ENCODE measurements around the gene HEXB.
"Not testable (repeated sequence)": the region's sequence is repeated elsewhere in the genome, so short reads cannot be mapped to it uniquely, and the experiment has no call there.

HEXB gene

DNA sequence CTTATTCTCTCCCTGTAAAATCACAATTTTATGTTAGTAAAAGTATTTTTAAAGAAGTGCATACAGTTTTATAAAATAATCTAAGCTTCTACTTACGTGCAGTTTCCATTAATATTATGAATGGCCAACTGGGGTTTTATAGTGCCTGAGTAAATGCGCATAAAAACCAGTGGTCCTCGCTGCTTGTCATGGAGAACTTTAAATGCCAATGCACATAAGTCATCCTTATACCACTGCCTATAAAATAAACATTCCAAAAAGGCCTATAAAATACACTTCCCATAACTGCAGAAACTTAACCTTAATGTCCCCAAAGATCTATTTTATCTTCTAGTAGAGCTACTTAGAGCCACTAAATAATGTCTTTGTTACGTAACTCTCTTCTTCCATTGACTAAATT lies 53.4 kb downstream of the HEXB start:
- DNase-seq (ENCODE audit: low spot score): no peak

DNA sequence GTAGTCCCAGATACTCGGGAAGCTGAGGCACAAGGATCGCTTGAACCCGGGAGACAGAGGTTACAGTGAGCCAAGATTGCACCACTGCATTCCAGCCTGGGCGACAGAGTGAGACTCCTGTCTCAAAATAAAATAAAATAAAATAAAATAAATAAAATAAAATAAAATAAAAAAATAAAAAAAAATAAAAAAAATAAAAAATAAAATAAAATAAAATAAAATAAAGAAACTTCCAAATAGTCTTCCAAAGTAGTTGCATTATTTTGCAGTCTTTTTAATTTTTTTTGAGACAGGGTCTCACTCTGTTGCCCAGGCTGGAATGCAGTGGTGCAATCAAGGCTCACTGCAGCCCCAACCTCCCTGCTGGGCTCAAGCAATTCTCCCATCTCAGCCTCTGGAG lies 63.7 kb downstream of the HEXB start:
- not testable (repeated sequence) for DNase-seq (ENCODE audit: low spot score)

DNA sequence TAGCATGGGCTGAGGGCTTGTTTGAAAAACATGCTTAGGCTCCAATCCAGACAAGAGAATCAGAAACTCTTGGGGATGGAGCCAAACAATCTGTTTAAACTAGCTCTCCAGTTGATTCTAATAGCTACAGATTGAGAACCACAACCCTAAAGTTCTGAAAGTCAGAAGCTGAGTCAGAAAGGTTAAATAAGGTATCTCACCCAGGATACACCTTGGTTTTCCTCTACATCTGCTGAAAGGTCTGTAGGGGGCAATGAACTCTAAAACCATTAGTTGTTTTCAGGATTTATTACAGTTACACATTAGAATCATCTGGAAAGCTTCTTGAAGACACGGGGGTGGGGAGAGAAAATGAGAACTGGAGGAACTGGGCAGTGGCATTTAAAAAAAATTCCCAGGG lies 76.2 kb downstream of the HEXB start:
- no peak for DNase-seq (ENCODE audit: low spot score)

DNA sequence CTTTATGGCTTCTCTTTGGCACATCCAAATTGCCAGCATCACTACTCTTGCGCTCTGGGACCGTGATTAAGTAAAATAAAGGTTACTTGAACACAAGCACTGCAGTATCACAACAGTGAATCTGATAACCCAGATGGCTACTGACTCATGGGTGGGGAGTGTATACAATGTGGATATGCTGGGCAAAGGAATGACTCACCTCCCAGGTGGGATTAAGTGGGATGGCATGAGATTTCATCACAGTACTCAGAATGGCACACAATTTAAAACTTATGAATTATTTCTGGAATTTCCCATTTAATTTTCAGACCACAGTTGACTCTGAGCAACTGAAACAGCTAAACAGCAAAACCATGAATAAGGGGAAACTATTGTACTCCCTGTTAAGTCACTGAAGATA lies 77.6 kb downstream of the HEXB start:
- DNase-seq (ENCODE audit: low spot score): no peak

DNA sequence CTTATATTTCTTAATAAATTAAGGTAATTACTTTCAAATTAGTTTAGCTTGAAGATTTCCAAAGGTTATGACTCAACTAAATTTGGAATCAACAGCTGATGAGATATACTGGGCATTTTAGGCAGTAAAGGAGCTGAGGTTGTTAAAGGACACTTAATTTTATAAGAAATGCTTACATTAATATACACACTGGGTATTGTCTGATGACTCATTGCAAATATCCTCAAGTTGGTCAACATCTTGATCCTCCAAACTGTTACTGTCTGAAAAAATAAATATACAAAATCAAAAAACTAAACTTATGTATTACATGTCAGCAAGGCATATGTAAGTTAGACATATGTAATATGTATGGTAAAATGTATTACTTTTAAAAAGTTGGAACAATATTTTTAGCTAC lies 78.5 kb downstream of the HEXB start:
- DNase-seq (ENCODE audit: low spot score): no peak

DNA sequence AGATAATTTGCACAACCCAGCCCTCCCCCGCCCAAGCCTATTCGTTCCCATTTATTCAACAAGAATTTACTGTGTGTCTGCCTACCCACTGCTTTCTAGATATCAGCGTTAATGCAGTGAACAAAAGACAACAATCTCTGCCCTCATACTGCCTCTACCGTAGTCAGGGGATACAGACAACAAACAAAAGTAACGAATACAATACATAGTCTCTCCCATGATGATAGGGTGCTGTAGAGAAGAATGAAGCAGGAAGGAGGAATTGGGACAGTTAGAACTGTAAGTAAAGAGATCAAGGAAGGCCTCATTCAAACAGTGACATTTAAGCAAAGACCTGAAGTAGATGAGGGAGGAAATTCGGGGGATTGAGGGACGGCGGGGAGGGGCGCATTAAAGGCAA lies 80.2 kb downstream of the HEXB start:
- DNase-seq (ENCODE audit: low spot score): no peak

DNA sequence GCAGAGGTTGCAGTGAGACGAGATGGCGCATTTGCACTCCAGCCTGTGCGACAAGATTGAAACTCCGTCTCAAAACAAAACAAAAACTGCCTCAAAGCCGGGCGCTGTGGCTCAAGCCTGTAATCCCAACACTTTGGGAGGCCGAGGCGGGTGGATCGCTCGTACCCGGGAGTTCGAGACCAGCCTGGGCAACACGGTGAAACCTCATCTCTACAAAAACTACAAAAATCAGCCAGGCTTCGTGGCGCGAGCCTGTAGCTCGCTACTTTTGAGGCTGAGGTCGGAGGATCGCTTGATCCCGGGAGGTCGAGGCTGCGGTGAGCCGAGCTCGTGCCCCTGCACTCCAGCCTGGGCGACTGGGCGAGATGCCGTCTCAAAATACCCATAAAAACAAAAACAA lies 80.9 kb downstream of the HEXB start:
- no peak for DNase-seq (ENCODE audit: low spot score)

DNA sequence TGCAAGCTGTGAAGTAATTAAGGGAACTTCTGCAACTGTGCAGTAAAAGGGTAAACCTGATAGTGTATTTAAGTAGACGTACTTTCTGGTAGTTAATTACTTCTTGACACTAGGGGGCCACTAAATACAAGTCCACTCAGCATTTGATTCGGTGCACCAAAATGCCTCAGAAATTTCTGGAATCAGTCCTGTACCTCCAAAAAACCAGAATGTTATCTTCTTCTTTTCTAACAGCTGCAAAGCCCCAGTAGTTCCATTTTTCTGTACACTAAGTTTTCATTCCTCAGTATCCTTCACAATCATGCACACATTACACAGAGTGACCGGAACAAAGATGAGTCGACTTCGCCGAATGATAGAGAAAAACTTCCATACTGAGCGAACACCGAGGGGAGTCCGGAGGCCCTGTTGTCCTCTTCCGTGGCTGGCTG lies 81.4 kb downstream of the HEXB start:
- DNase-seq (ENCODE audit: low spot score): peak; percentile 14

DNA sequence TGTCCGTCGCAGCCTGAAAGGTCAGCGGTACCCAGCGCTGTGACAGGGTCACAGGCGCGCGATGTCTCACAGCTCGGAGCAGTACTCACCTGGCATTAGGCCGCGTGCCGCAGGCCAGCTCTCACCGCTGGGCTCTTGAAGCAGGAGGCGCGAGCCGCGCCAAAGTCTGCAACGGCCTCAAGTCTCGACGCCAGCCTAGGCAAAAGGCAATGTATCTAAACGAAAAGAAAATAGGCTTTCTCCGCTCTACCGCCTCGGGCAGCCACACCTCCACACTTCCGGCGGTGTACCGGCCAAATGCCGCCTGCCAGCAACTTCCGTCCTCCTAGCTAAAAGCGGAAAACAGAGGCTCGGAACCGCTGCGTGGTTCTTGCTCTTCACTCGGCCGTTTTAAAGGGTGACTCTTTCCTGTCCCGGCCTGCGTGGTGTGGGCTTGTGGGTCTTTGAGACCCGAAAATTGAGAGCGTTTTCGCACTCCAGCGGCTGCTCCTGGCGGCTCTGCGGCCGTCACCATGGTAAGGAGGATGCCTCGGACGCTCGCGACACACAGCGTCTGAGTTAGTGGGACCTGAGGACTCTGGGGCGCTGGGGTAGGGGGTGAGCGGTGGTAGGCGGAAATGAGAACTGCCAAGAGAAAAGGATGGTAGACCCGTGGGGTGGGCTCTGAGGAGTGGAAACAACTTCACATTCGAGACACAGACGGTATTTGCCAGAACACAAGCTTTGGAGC lies 82.0 kb downstream of the HEXB start, which contains the start of the genes GFM2 and NSA2:
Gene GFM2 (minus strand): TSS at position 269 of the 730 bp plus-strand sequence. CDS start 3,375 bp downstream, outside the sequence.
Gene NSA2 (plus strand): TSS at position 401 of the 730 bp plus-strand sequence. CDS start 112 bp downstream, at position 513.
- peak; percentile 16 for DNase-seq (ENCODE audit: low spot score)

DNA sequence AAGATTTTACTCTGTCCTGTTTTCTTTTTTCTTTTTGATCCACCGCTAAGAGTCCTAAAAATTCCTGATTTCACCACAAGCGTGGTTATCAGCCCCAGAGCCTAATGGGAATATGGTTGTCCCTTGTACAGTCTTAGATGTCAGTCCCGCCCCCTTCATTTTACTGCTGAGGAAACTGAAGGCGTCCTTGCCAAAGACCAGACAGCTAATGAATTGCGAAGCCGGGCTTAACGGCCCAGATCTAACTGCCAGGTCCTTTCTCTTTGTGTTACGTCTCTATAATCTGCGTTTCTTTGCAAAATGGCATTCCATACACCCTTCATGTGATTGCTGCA lies 82.5 kb downstream of the HEXB start:
- DNase-seq (ENCODE audit: low spot score): no peak

Data from HuH-7.5 (cell line).